Osteoblast (primary cell): ENCODE data around the gene ITGA7. TPM values are rescaled to one million over a fixed set of nuclear protein-coding genes. Genes with fewer than 3 reads are reported as not detected.

Experiments
- DNase-seq: peaks from one replicate; pipeline ENCODE4 v3.0.0; 2011; ENCODE audit warnings: low spot score, mixed read lengths; ENCODE audit not compliant: insufficient read length; ENCODE audit errors: missing footprints
- H2AFZ ChIP-seq: 2 replicates; pipeline ENCODE4 v1.6.0; 2011; ENCODE audit warnings: mild to moderate bottlenecking, low read length
- H3K27ac ChIP-seq: 2 replicates; pipeline ENCODE4 v1.5.1; 2011; ENCODE audit warnings: mild to moderate bottlenecking, low read depth, low read length, moderate library complexity
- H3K27me3 ChIP-seq: 2 replicates; pipeline ENCODE4 v1.6.0; 2012; ENCODE audit warnings: mild to moderate bottlenecking, control low read depth, inconsistent platforms, low read length, moderate library complexity; ENCODE audit not compliant: insufficient read depth
- H3K36me3 ChIP-seq: 2 replicates; pipeline ENCODE4 v1.5.1; 2011; ENCODE audit warnings: mild to moderate bottlenecking, low read length, control low read depth, moderate library complexity; ENCODE audit not compliant: insufficient read depth
- H3K4me1 ChIP-seq: 2 replicates; pipeline ENCODE4 v1.5.1; 2011; ENCODE audit warnings: mild to moderate bottlenecking, low read length, control low read depth, moderate library complexity; ENCODE audit not compliant: insufficient read depth
- H3K4me2 ChIP-seq: 2 replicates; pipeline ENCODE4 v1.6.0; 2011; ENCODE audit warnings: mild to moderate bottlenecking, low read length; ENCODE audit not compliant: insufficient read depth
- H3K4me3 ChIP-seq: fragments of 200-600 bp; sonication (generic); 3 replicates; pipeline ENCODE4 v1.5.1; 2012; ENCODE audit warnings: mild to moderate bottlenecking, low read length, inconsistent platforms; ENCODE audit not compliant: insufficient read depth
- H3K79me2 ChIP-seq: 2 replicates; pipeline ENCODE4 v1.6.0; 2012; ENCODE audit warnings: mild to moderate bottlenecking, low read length, control low read depth, inconsistent platforms; ENCODE audit not compliant: insufficient read depth
- H3K9me3 ChIP-seq: 2 replicates; pipeline ENCODE4 v1.5.1; 2011; ENCODE audit warnings: low read depth, low read length, control low read depth
- H4K20me1 ChIP-seq: 2 replicates; pipeline ENCODE4 v1.6.0; 2012; ENCODE audit warnings: mild to moderate bottlenecking, low read length, control low read depth; ENCODE audit not compliant: insufficient read depth
- total RNA-seq: library from RNA; depleted of rRNA; stranded (reverse); fragments of >200 nt; gene quantifications from 2 replicates; pipeline ENCODE4 v1.2.3, GENCODE V29; 2012
- TF ChIP-seq, protein P1 (sequence below): IDR thresholded peaks from 2 replicates; pipeline ENCODE4 v1.5.1; 2011; ENCODE audit warnings: mild to moderate bottlenecking, low read depth, low read length, moderate library complexity; ENCODE audit errors: extremely low read depth

Gene ITGA7
- total RNA-seq, 1 donor: 22.4 TPM

DNA sequence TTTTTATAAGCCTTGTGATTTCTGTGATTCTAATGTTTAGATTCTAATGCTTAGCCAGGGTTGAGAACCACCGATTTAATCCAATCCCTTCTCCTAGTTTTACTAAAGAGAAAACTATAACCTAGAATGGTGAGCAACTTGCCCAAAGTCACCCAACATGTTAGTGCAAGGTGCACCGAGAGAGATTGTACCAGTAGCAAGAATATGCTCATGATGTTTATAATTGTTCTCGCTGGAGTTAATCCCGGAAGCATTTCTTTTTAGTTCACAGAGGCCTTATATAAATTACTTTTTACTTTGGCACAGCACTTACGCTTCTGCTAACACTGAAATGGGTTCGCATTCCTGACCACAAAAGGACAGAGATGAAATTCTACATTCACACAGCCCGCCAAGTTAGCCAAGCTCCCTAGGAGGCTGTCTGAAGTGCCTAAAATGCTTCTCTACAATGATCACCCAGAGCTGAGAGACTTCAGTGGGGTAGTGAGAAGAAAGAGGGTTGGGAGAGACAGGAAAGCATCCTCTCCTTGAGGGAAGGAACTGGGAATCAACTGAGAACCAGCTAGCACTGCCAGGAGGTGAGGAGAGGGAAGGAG, 7.6 kb upstream of the ITGA7 start:
- H3K4me2 ChIP-seq: peak overlapping the region; percentile 83
- H3K36me3 ChIP-seq: no peaks in the 10 kb centered on the region
- peak overlapping the region; percentile 82 for H2AFZ ChIP-seq
- no peaks in the 10 kb centered on the region for H3K9me3 ChIP-seq
- peak overlapping the region; percentile 82 for H3K27ac ChIP-seq
- DNase-seq: peak; percentile 81
- TF ChIP-seq, protein P1, sequence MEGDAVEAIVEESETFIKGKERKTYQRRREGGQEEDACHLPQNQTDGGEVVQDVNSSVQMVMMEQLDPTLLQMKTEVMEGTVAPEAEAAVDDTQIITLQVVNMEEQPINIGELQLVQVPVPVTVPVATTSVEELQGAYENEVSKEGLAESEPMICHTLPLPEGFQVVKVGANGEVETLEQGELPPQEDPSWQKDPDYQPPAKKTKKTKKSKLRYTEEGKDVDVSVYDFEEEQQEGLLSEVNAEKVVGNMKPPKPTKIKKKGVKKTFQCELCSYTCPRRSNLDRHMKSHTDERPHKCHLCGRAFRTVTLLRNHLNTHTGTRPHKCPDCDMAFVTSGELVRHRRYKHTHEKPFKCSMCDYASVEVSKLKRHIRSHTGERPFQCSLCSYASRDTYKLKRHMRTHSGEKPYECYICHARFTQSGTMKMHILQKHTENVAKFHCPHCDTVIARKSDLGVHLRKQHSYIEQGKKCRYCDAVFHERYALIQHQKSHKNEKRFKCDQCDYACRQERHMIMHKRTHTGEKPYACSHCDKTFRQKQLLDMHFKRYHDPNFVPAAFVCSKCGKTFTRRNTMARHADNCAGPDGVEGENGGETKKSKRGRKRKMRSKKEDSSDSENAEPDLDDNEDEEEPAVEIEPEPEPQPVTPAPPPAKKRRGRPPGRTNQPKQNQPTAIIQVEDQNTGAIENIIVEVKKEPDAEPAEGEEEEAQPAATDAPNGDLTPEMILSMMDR: no peak
- no peaks in the 10 kb centered on the region for H3K27me3 ChIP-seq
- peak overlapping the region; percentile 71 for H3K4me3 ChIP-seq
- H4K20me1 ChIP-seq: no peaks in the 10 kb centered on the region
- peaks cover 66% of the 10 kb centered on the region for H3K4me1 ChIP-seq
- H3K79me2 ChIP-seq: peaks cover 6% of the 10 kb centered on the region

- Histone ChIP-seq H3K27me3 (no peaks in the 10 kb centered on the region), H3K4me2 (peak overlapping the region; percentile 36), H3K4me3 (no peak overlapping the region), H3K9me3 (no peaks in the 10 kb centered on the region), H3K79me2 (no peaks in the 10 kb centered on the region), H2AFZ (no peak overlapping the region), H3K36me3 (no peaks in the 10 kb centered on the region), H3K27ac (peak overlapping the region; percentile 71), H3K4me1 (peaks cover 64% of the 10 kb centered on the region), H4K20me1 (no peaks in the 10 kb centered on the region)
- TF ChIP-seq, protein P1: no peak
- DNase-seq: peak; percentile 97
Observed at GRCh38 chr12:55713721-55714120, 6.0 kb upstream of the ITGA7 start.

DNA sequence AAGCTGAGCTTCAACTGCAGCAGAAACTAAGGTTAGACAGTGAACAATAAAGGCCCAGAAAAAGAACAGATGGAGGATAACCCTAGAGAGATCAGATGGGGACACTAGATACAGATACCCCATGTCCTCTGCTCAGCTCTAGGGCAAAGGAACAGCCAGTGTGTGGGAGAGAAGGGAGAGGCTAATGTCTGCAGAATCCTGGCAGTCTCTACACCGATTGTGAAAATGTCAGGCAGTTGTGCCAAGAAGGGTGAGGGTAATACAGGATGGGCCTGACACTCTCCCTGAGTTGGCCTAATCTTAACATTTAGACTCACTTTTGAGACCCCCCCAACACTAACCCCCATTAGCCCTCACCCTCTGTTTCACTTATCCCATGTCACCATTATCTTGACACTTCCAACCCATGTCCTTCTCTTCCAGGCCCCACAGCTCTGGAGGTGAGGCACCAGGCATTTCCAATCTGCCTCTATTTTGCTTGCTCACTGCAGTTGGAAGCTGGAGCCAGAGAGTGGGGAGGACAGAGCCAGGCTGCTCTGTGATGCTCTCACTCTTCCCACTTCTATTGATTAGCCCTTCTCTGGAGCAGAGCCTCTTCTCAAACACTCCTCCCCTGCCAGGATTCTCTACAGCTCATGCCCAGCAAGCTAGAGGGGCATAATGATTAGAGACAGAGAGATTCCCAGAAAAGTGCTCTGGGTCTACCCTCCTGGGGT, 5.2 kb upstream of the ITGA7 start:
- peak; percentile 52 for DNase-seq
- peaks cover 60% of the 10 kb centered on the region for H3K4me1 ChIP-seq
- H3K4me2 ChIP-seq: peak overlapping the region; percentile 36
- H3K9me3 ChIP-seq: no peaks in the 10 kb centered on the region
- TF ChIP-seq, protein P1: no peak
- no peak overlapping the region for H3K4me3 ChIP-seq
- no peaks in the 10 kb centered on the region for H4K20me1 ChIP-seq
- H3K27ac ChIP-seq: peak overlapping the region; percentile 71
- no peak overlapping the region for H2AFZ ChIP-seq
- no peaks in the 10 kb centered on the region for H3K36me3 ChIP-seq
- no peaks in the 10 kb centered on the region for H3K27me3 ChIP-seq
- no peaks in the 10 kb centered on the region for H3K79me2 ChIP-seq

GRCh38 chr12:55711786-55712553, 4.3 kb upstream of the ITGA7 start:
- Histone ChIP-seq H3K4me1 (peaks cover 51% of the 10 kb centered on the region), H3K27me3 (no peaks in the 10 kb centered on the region), H3K4me2 (peak overlapping the region; percentile 36), H3K79me2 (peaks cover 5% of the 10 kb centered on the region), H4K20me1 (no peaks in the 10 kb centered on the region), H3K9me3 (no peaks in the 10 kb centered on the region), H2AFZ (no peak overlapping the region), H3K36me3 (no peaks in the 10 kb centered on the region), H3K27ac (peak overlapping the region; percentile 71), H3K4me3 (peak overlapping the region; percentile 23)
- peak; percentile 68 for DNase-seq
- TF ChIP-seq, protein P1: no peak
